ENCODE data around the gene ERG.

Gene ERG

GRCh38 chr21:38455403-38455802 lies 42.9 kb downstream of the ERG start:
- no peaks in the 10 kb centered on the region for H3K36me3 ChIP-seq (ENCODE audit: insufficient read depth, low read length)
- no peak overlapping the region for H3K27ac ChIP-seq (ENCODE audit: low read depth, low read length)
- H3K4me3 ChIP-seq (ENCODE audit: low read depth, low read length): no peak overlapping the region
- H3K79me2 ChIP-seq (ENCODE audit: control insufficient read depth, insufficient read depth, low read length, unreplicated experiment): no peaks in the 10 kb centered on the region
- H3K27me3 ChIP-seq (ENCODE audit: insufficient read depth, low read length): no peaks in the 10 kb centered on the region
- H3K4me1 ChIP-seq (ENCODE audit: control insufficient read depth, insufficient read depth, low read length, unreplicated experiment): peaks cover 20% of the 10 kb centered on the region
- no peak overlapping the region for H2AFZ ChIP-seq (ENCODE audit: low read length, unreplicated experiment)

GRCh38 chr21:38454702-38455101 lies 43.6 kb downstream of the ERG start:
- no peaks in the 10 kb centered on the region for H3K36me3 ChIP-seq (ENCODE audit: insufficient read depth, low read length)
- no peak overlapping the region for H2AFZ ChIP-seq (ENCODE audit: low read length, unreplicated experiment)
- peaks cover 13% of the 10 kb centered on the region for H3K4me1 ChIP-seq (ENCODE audit: control insufficient read depth, insufficient read depth, low read length, unreplicated experiment)
- no peaks in the 10 kb centered on the region for H3K27me3 ChIP-seq (ENCODE audit: insufficient read depth, low read length)
- H3K27ac ChIP-seq (ENCODE audit: low read depth, low read length): no peak overlapping the region
- no peak overlapping the region for H3K4me3 ChIP-seq (ENCODE audit: low read depth, low read length)
- H3K79me2 ChIP-seq (ENCODE audit: control insufficient read depth, insufficient read depth, low read length, unreplicated experiment): no peaks in the 10 kb centered on the region

DNA sequence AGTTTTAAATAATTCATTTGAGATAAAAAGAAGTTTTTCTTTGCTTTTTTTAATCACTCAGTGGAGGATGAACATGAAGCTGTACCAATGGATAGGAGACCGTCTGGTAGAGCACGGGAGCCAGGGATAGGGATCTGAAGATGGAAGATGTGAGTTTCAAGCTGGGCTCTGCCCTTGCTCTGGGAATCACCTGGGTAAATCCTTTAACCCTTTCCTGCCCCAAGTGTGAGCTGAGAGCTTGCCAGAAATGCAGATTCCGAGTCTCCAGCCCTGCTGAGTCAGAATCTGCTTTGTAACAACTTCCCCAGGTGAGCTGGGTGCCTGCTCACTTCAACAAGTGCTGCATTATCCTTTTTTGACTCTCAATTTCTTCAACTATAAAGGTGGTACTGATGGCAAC lies 44.1 kb downstream of the ERG start:
- H3K4me1 ChIP-seq (ENCODE audit: control insufficient read depth, insufficient read depth, low read length, unreplicated experiment): peaks cover 8% of the 10 kb centered on the region
- no peaks in the 10 kb centered on the region for H3K27me3 ChIP-seq (ENCODE audit: insufficient read depth, low read length)
- H2AFZ ChIP-seq (ENCODE audit: low read length, unreplicated experiment): no peak overlapping the region
- no peak overlapping the region for H3K27ac ChIP-seq (ENCODE audit: low read depth, low read length)
- H3K36me3 ChIP-seq (ENCODE audit: insufficient read depth, low read length): no peaks in the 10 kb centered on the region
- H3K79me2 ChIP-seq (ENCODE audit: control insufficient read depth, insufficient read depth, low read length, unreplicated experiment): no peaks in the 10 kb centered on the region
- H3K4me3 ChIP-seq (ENCODE audit: low read depth, low read length): no peak overlapping the region

DNA sequence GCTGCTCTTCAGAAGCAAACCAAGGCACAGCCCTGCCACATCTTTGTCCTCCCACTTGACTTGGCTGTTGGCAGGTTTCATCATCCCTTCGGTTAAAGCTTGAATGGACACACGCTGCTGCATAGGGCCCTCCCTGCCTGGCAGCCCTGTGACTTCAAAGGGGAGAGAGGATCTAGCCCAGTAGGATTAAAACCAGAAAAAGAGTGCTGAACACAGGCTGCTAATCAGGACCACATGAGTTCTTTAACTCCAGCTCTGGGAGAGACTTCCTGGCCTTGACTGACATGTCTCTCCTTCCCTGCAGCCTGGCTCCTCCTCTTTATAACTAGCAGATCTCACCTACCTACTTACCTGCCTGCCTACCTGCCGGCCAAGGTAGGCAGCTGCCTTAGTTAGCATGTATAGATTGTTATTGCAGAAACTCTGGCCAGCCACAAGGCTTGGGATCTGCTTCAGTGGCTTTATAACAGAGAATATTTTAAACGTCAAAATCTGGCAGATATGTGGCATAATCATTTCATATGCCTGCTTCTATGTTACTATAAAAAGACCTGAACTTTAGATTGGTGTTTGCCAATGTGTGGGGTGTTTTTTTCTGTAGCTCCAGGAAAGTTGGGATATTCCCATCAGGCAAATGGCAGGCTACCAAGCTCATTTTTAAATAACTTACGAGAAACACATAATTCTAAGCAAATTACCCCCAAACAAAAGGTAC lies 49.4 kb downstream of the ERG start:
- Histone ChIP-seq H3K27me3 (ENCODE audit: insufficient read depth, low read length) (no peaks in the 10 kb centered on the region), H3K79me2 (ENCODE audit: control insufficient read depth, insufficient read depth, low read length, unreplicated experiment) (no peaks in the 10 kb centered on the region), H3K4me3 (ENCODE audit: low read depth, low read length) (no peak overlapping the region), H3K27ac (ENCODE audit: low read depth, low read length) (no peak overlapping the region), H3K4me1 (ENCODE audit: control insufficient read depth, insufficient read depth, low read length, unreplicated experiment) (no peaks in the 10 kb centered on the region), H3K36me3 (ENCODE audit: insufficient read depth, low read length) (no peaks in the 10 kb centered on the region), H2AFZ (ENCODE audit: low read length, unreplicated experiment) (no peak overlapping the region)

DNA sequence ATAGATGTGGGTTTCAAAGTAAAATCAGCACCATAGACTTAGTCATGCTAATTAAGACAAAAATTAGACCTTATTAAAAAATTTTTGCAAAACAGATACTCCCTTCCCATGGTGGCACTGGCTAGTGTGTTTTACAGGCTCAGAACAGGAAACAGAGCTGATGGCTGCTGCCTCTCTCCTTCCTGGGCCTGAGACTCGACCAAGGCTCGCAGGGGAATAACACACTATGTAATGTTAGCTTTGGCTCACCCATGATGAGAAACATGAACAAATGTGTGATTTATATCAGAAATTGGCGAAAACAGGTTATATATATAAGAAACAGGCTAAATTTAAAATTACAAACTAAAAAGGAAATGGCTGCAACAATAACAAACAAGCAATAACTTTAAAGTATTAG lies 50.7 kb downstream of the ERG start:
- Histone ChIP-seq H3K4me1 (ENCODE audit: control insufficient read depth, insufficient read depth, low read length, unreplicated experiment) (no peaks in the 10 kb centered on the region), H3K36me3 (ENCODE audit: insufficient read depth, low read length) (no peaks in the 10 kb centered on the region), H3K4me3 (ENCODE audit: low read depth, low read length) (no peak overlapping the region), H3K27ac (ENCODE audit: low read depth, low read length) (no peak overlapping the region), H3K79me2 (ENCODE audit: control insufficient read depth, insufficient read depth, low read length, unreplicated experiment) (no peaks in the 10 kb centered on the region), H2AFZ (ENCODE audit: low read length, unreplicated experiment) (peak overlapping the region; percentile 32), H3K27me3 (ENCODE audit: insufficient read depth, low read length) (no peaks in the 10 kb centered on the region)

GRCh38 chr21:38444691-38445090 lies 53.6 kb downstream of the ERG start:
- no peak overlapping the region for H3K4me3 ChIP-seq (ENCODE audit: low read depth, low read length)
- no peak overlapping the region for H2AFZ ChIP-seq (ENCODE audit: low read length, unreplicated experiment)
- no peaks in the 10 kb centered on the region for H3K79me2 ChIP-seq (ENCODE audit: control insufficient read depth, insufficient read depth, low read length, unreplicated experiment)
- H3K27me3 ChIP-seq (ENCODE audit: insufficient read depth, low read length): no peaks in the 10 kb centered on the region
- peaks cover 12% of the 10 kb centered on the region for H3K4me1 ChIP-seq (ENCODE audit: control insufficient read depth, insufficient read depth, low read length, unreplicated experiment)
- H3K27ac ChIP-seq (ENCODE audit: low read depth, low read length): no peak overlapping the region
- H3K36me3 ChIP-seq (ENCODE audit: insufficient read depth, low read length): no peaks in the 10 kb centered on the region

DNA sequence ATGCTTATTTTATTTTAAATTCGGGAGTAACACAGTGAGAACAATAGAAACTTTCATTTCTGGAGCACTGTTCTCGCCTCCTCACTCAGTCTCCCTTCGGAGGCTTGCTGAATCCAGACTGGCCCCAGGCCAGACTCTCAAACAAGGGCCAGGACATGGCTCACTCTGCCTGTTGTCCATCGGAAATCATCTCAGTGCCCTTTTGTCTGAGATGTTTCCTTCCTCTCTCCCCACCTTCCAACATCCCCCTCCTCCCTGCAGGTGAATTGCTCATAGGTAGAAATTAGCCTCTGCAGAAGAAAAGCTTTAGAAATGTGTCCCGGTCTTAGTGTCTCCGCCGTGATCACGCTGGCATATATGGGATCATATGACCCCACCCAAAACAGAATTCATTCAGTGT lies 55.2 kb downstream of the ERG start:
- Histone ChIP-seq H2AFZ (ENCODE audit: low read length, unreplicated experiment) (no peak overlapping the region), H3K4me3 (ENCODE audit: low read depth, low read length) (no peak overlapping the region), H3K79me2 (ENCODE audit: control insufficient read depth, insufficient read depth, low read length, unreplicated experiment) (no peaks in the 10 kb centered on the region), H3K36me3 (ENCODE audit: insufficient read depth, low read length) (no peaks in the 10 kb centered on the region), H3K27ac (ENCODE audit: low read depth, low read length) (no peak overlapping the region), H3K4me1 (ENCODE audit: control insufficient read depth, insufficient read depth, low read length, unreplicated experiment) (peaks cover 26% of the 10 kb centered on the region), H3K27me3 (ENCODE audit: insufficient read depth, low read length) (no peaks in the 10 kb centered on the region)

DNA sequence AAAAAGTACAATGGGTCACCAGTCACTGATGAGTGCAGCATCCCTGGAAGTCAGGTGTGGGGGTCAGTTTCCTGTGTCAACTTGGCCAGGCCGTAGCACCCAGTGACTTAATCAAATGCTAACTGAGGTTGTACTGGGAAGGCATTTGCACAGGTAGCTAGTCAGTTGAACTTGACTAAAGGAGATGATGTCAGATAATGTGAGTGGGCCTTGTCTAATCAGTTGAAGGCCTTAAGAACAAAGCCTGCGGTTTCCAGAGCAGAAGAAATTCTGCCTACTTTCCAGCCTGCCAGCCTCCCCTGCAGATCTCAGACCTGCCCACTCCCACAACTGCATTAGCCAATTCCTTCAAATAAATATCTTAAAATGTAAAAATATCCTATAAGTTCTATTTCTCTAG lies 57.1 kb downstream of the ERG start:
- Histone ChIP-seq H3K4me1 (ENCODE audit: control insufficient read depth, insufficient read depth, low read length, unreplicated experiment) (peaks cover 32% of the 10 kb centered on the region), H3K36me3 (ENCODE audit: insufficient read depth, low read length) (no peaks in the 10 kb centered on the region), H3K27ac (ENCODE audit: low read depth, low read length) (peak overlapping the region; percentile 46), H3K79me2 (ENCODE audit: control insufficient read depth, insufficient read depth, low read length, unreplicated experiment) (no peaks in the 10 kb centered on the region), H3K27me3 (ENCODE audit: insufficient read depth, low read length) (no peaks in the 10 kb centered on the region), H3K4me3 (ENCODE audit: low read depth, low read length) (no peak overlapping the region), H2AFZ (ENCODE audit: low read length, unreplicated experiment) (no peak overlapping the region)

GRCh38 chr21:38440746-38441145 lies 57.5 kb downstream of the ERG start:
- Histone ChIP-seq H3K4me1 (ENCODE audit: control insufficient read depth, insufficient read depth, low read length, unreplicated experiment) (peaks cover 32% of the 10 kb centered on the region), H3K36me3 (ENCODE audit: insufficient read depth, low read length) (no peaks in the 10 kb centered on the region), H3K79me2 (ENCODE audit: control insufficient read depth, insufficient read depth, low read length, unreplicated experiment) (no peaks in the 10 kb centered on the region), H3K4me3 (ENCODE audit: low read depth, low read length) (no peak overlapping the region), H3K27ac (ENCODE audit: low read depth, low read length) (peak overlapping the region; percentile 46), H3K27me3 (ENCODE audit: insufficient read depth, low read length) (no peaks in the 10 kb centered on the region), H2AFZ (ENCODE audit: low read length, unreplicated experiment) (no peak overlapping the region)

- no peak overlapping the region for H3K4me3 ChIP-seq (ENCODE audit: low read depth, low read length)
- no peaks in the 10 kb centered on the region for H3K27me3 ChIP-seq (ENCODE audit: insufficient read depth, low read length)
- peaks cover 34% of the 10 kb centered on the region for H3K4me1 ChIP-seq (ENCODE audit: control insufficient read depth, insufficient read depth, low read length, unreplicated experiment)
- no peaks in the 10 kb centered on the region for H3K36me3 ChIP-seq (ENCODE audit: insufficient read depth, low read length)
- H2AFZ ChIP-seq (ENCODE audit: low read length, unreplicated experiment): no peak overlapping the region
- H3K79me2 ChIP-seq (ENCODE audit: control insufficient read depth, insufficient read depth, low read length, unreplicated experiment): no peaks in the 10 kb centered on the region
- peak overlapping the region; percentile 46; the same call in 1 of the 2 replicates for H3K27ac ChIP-seq (ENCODE audit: low read depth, low read length)
These were observed 58.3 kb downstream of the ERG start for GRCh38 chr21:38439957-38440356.

DNA sequence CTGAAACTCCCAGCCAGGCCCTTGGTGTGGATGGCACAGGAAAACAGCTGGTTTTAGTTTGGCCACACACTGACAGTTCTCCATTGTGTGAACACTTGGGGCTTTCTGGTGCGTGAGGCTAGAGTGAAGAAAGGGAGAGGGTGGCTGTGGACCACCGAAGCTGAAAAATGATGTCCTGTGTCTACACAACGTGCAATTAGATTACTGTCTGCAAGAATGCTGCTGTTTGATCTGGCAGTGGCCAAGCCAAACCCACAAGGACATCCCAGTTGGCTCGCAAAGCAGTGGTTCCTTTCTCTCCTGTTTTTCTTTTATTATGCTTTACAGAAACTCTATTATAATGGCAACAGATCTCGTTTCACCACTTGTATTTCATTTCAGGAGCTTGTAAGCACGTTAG lies 58.9 kb downstream of the ERG start:
- no peak overlapping the region for H3K27ac ChIP-seq (ENCODE audit: low read depth, low read length)
- H3K79me2 ChIP-seq (ENCODE audit: control insufficient read depth, insufficient read depth, low read length, unreplicated experiment): no peaks in the 10 kb centered on the region
- H3K4me3 ChIP-seq (ENCODE audit: low read depth, low read length): no peak overlapping the region
- H3K36me3 ChIP-seq (ENCODE audit: insufficient read depth, low read length): no peaks in the 10 kb centered on the region
- H3K4me1 ChIP-seq (ENCODE audit: control insufficient read depth, insufficient read depth, low read length, unreplicated experiment): peaks cover 38% of the 10 kb centered on the region
- H3K27me3 ChIP-seq (ENCODE audit: insufficient read depth, low read length): no peaks in the 10 kb centered on the region
- H2AFZ ChIP-seq (ENCODE audit: low read length, unreplicated experiment): no peak overlapping the region

All from ACC112 (cell line).